GM12878 (cell line): Measurements from ENCODE around the gene CBFA2T3. TPM values are rescaled to one million over a fixed set of nuclear protein-coding genes. Genes with fewer than 3 reads are reported as not detected.
A peak's percentile ranks its signal among the peaks of the same experiment; 100 is the strongest.

Source experiments
- CHD1 ChIP-seq: IDR thresholded peaks from 2 replicates; pipeline ENCODE4 v1.6.1; 2012; ENCODE audit warnings: low read depth, low read length, improper control_type of control experiment
- CHD4 ChIP-seq: fragments of 200-600 bp; sonication (generic); IDR thresholded peaks from 2 replicates; pipeline ENCODE4 v1.6.1; 2016; ENCODE audit warnings: mild to moderate bottlenecking
- DPF2 ChIP-seq: fragments of 450-650 bp; IDR thresholded peaks from 2 replicates; pipeline ENCODE4 v1.6.1; 2017; ENCODE audit warnings: mild to moderate bottlenecking
- EGR1 ChIP-seq, 2 experiments: IDR thresholded peaks; 1 replicate in 1 of 2; 2 replicates in 1 of 2; pipeline ENCODE4 v1.6.1; 2011 to 2012; ENCODE audit warnings: low read depth in 2 of 2, low read length in 2 of 2, borderline replicate concordance in 1 of 2, mild to moderate bottlenecking in 1 of 2, moderate library complexity in 1 of 2
- FOS ChIP-seq: IDR thresholded peaks from 3 replicates; pipeline ENCODE4 v1.6.1; 2011; ENCODE audit warnings: borderline replicate concordance; ENCODE audit not compliant: insufficient read length; ENCODE audit errors: extremely low read depth
- HDAC2 ChIP-seq: fragments of 200-600 bp; sonication (generic); IDR thresholded peaks from 2 replicates; pipeline ENCODE4 v1.6.1; 2017
- KAT2A ChIP-seq: conservative IDR thresholded peaks from 2 replicates; pipeline ENCODE4 v1.6.1; 2011; ENCODE audit warnings: low read depth, low read length; ENCODE audit not compliant: control insufficient read depth
- MXI1 ChIP-seq: fragments of 150-350 bp; IDR thresholded peaks from 2 replicates; pipeline ENCODE4 v1.6.1; 2011; ENCODE audit warnings: low read depth, mild to moderate bottlenecking, inconsistent platforms, low read length, improper control_type of control experiment
- NR2F1 ChIP-seq: fragments of 450-650 bp; conservative IDR thresholded peaks from 2 replicates; pipeline ENCODE4 v1.6.1; 2017; ENCODE audit warnings: mild to moderate bottlenecking
- RAD21 ChIP-seq: IDR thresholded peaks from 2 replicates; pipeline ENCODE4 v1.6.1; 2011; ENCODE audit warnings: mild to moderate bottlenecking, low read depth, low read length, moderate library complexity; ENCODE audit not compliant: insufficient read depth
- SMC3 ChIP-seq: IDR thresholded peaks from 2 replicates; pipeline ENCODE4 v1.6.1; 2011; ENCODE audit warnings: low read length, improper control_type of control experiment, borderline replicate concordance
- TCF12 ChIP-seq: IDR thresholded peaks from 2 replicates; pipeline ENCODE4 v1.6.1; 2011; ENCODE audit warnings: low read depth, mild to moderate bottlenecking, low read length
- TCF7 ChIP-seq: IDR thresholded peaks from 2 replicates; pipeline ENCODE4 v1.6.1; 2014; ENCODE audit warnings: antibody characterized with exemption, borderline replicate concordance
- polyA plus RNA-seq, 11 experiments: library from polyadenylated mRNA; depleted of rRNA in 4 of 11; unstranded in 6 of 11; stranded (reverse) in 5 of 11; fragments of >200 nt; fragmentation: Nextera tagmentation in 4 of 11; fragmentation: Illumina TruSeq in 1 of 11; extraction: Ambion mirVana in 4 of 11; extraction: Trizol in 1 of 11; gene quantifications; 1 replicate in 1 of 11; 2 replicates in 10 of 11; pipeline versions ENCODE4 v1.2.1 to v1.2.3, GENCODE V29; 2011 to 2016; ENCODE audit warnings: inconsistent platforms in 2 of 11, missing spikeins in 2 of 11, low read depth in 1 of 11
- total RNA-seq, 4 experiments: library from RNA; depleted of rRNA in 3 of 4; stranded (reverse); fragments of >200 nt in 3 of 4; fragmentation: Illumina TruSeq in 1 of 4; extraction: Trizol in 1 of 4; gene quantifications; 2 replicates each; pipeline versions ENCODE4 v1.2.1 to v1.2.3, GENCODE V29; 2013 to 2021
- TF ChIP-seq, protein P1 (sequence below), 3 experiments: IDR thresholded peaks in 2 of 3; conservative IDR thresholded peaks in 1 of 3; 2 replicates each; pipeline ENCODE4 v1.5.1; 2011; ENCODE audit warnings: low read depth in 3 of 3, low read length in 3 of 3, mild to moderate bottlenecking in 3 of 3, control low read depth in 2 of 3, moderate library complexity in 2 of 3, inconsistent platforms in 1 of 3, mixed read lengths in 1 of 3; ENCODE audit not compliant: control insufficient read depth in 2 of 3, insufficient read depth in 1 of 3; ENCODE audit errors: extremely low read depth in 1 of 3
- TF ChIP-seq, protein P2 (sequence below): IDR thresholded peaks from 2 replicates; pipeline ENCODE4 v1.6.1; 2012; ENCODE audit warnings: low read depth, low read length, improper control_type of control experiment
- TF ChIP-seq, protein P3 (sequence below): fragments of 150-350 bp; IDR thresholded peaks from 2 replicates; pipeline ENCODE4 v1.6.1; 2014; ENCODE audit warnings: mild to moderate bottlenecking, low read depth, low read length
- TF ChIP-seq, protein P4 (sequence below): fragments of 450-650 bp; IDR thresholded peaks from 2 replicates; pipeline ENCODE4 v1.6.1; 2018; ENCODE audit warnings: borderline replicate concordance, mild to moderate bottlenecking; ENCODE audit not compliant: partially characterized antibody
- TF ChIP-seq, protein P5 (sequence below): fragments of 450-650 bp; IDR thresholded peaks from 2 replicates; pipeline ENCODE4 v1.6.1; 2017; ENCODE audit warnings: mild to moderate bottlenecking

The CBFA2T3 gene
- total and polyA plus RNA-seq, 10 of the 15 experiments (the other 5 are each of a cell fraction or from before 2014, with no cell fraction given): 0.69 to 42.6 (median 4.5) TPM

DNA sequence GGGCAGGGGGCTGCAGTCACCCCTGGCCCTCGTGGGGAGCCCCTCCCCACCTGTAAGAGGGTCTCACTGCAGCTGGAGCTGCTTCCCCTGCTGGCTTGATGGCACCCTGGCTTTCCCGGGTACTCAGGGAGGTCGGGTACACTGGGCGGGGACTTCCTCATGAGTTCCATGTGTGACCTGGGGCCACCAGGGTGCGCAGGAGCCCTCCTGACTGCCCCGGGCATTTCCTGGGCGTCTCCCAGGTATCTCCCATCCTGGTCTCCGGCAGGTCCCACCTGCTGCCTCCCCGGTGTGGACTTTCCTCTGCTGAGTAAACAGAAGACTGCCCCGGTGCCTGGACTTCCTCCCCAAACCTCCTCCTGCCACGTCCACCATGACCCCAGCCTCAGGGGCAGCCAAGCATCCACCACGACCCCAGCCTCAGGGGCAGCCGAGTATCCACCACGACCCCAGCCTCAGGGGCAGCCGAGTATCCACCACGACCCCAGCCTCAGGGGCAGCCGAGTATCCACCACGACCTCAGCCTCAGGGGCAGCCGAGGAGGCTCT is 40.9 kb downstream of the CBFA2T3 start (continued):
- TF ChIP-seq NR2F1 (0 out of 2 replicates have a peak, but pooled peaks have one; percentile 11), CHD1 (no peak), HDAC2 (no peak), TCF7 (no peak), FOS (no peak), EGR1 (IDR thresholded peaks at IDR 0.05; ENCODE audit: borderline replicate concordance in 1 of 2, low read depth in 2 of 2, low read length in 2 of 2) (no peak), CHD4 (no peak), KAT2A (no peak), RAD21 (peak; percentile 46), MXI1 (no peak), DPF2 (no peak), SMC3 (peak; percentile 40; the same call in 1 of the 2 replicates), TCF12 (no peak)
- TF ChIP-seq, protein P1, sequence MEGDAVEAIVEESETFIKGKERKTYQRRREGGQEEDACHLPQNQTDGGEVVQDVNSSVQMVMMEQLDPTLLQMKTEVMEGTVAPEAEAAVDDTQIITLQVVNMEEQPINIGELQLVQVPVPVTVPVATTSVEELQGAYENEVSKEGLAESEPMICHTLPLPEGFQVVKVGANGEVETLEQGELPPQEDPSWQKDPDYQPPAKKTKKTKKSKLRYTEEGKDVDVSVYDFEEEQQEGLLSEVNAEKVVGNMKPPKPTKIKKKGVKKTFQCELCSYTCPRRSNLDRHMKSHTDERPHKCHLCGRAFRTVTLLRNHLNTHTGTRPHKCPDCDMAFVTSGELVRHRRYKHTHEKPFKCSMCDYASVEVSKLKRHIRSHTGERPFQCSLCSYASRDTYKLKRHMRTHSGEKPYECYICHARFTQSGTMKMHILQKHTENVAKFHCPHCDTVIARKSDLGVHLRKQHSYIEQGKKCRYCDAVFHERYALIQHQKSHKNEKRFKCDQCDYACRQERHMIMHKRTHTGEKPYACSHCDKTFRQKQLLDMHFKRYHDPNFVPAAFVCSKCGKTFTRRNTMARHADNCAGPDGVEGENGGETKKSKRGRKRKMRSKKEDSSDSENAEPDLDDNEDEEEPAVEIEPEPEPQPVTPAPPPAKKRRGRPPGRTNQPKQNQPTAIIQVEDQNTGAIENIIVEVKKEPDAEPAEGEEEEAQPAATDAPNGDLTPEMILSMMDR (IDR thresholded peaks at IDR 0.05 in 2 of 3, conservative IDR thresholded peaks at IDR 0.05 in 1 of 3; ENCODE audit: control insufficient read depth in 2 of 3, extremely low read depth in 1 of 3, insufficient read depth in 1 of 3, low read depth in 3 of 3, low read length in 3 of 3): peak; percentile 35 to 51 (median 48); a peak in 5 of 6 replicates
- TF ChIP-seq, protein P2, sequence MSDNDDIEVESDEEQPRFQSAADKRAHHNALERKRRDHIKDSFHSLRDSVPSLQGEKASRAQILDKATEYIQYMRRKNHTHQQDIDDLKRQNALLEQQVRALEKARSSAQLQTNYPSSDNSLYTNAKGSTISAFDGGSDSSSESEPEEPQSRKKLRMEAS: 0 out of 2 replicates have a peak, but pooled peaks have one; percentile 31
- TF ChIP-seq, protein P3, sequence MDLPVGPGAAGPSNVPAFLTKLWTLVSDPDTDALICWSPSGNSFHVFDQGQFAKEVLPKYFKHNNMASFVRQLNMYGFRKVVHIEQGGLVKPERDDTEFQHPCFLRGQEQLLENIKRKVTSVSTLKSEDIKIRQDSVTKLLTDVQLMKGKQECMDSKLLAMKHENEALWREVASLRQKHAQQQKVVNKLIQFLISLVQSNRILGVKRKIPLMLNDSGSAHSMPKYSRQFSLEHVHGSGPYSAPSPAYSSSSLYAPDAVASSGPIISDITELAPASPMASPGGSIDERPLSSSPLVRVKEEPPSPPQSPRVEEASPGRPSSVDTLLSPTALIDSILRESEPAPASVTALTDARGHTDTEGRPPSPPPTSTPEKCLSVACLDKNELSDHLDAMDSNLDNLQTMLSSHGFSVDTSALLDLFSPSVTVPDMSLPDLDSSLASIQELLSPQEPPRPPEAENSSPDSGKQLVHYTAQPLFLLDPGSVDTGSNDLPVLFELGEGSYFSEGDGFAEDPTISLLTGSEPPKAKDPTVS: no peak
- TF ChIP-seq, protein P4, sequence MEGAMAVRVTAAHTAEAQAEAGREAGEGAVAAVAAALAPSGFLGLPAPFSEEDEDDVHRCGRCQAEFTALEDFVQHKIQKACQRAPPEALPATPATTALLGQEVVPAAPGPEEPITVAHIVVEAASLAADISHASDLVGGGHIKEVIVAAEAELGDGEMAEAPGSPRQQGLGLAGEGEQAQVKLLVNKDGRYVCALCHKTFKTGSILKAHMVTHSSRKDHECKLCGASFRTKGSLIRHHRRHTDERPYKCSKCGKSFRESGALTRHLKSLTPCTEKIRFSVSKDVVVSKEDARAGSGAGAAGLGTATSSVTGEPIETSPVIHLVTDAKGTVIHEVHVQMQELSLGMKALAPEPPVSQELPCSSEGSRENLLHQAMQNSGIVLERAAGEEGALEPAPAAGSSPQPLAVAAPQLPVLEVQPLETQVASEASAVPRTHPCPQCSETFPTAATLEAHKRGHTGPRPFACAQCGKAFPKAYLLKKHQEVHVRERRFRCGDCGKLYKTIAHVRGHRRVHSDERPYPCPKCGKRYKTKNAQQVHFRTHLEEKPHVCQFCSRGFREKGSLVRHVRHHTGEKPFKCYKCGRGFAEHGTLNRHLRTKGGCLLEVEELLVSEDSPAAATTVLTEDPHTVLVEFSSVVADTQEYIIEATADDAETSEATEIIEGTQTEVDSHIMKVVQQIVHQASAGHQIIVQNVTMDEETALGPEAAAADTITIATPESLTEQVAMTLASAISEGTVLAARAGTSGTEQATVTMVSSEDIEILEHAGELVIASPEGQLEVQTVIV: no peak
- TF ChIP-seq, protein P5, sequence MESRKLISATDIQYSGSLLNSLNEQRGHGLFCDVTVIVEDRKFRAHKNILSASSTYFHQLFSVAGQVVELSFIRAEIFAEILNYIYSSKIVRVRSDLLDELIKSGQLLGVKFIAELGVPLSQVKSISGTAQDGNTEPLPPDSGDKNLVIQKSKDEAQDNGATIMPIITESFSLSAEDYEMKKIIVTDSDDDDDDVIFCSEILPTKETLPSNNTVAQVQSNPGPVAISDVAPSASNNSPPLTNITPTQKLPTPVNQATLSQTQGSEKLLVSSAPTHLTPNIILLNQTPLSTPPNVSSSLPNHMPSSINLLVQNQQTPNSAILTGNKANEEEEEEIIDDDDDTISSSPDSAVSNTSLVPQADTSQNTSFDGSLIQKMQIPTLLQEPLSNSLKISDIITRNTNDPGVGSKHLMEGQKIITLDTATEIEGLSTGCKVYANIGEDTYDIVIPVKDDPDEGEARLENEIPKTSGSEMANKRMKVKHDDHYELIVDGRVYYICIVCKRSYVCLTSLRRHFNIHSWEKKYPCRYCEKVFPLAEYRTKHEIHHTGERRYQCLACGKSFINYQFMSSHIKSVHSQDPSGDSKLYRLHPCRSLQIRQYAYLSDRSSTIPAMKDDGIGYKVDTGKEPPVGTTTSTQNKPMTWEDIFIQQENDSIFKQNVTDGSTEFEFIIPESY: no peak
